HG03097 (cell line): Measurements from ENCODE around the gene SHKBP1.
A peak's percentile ranks its signal among the peaks of the same experiment; 100 is the strongest.
"Not testable (repeated sequence)": the region's sequence is repeated elsewhere in the genome, so short reads cannot be mapped to it uniquely, and the experiment has no call there.

Experiments used
- ATAC-seq: cut with Tn5 transposase; IDR thresholded peaks from one replicate; pipeline ENCODE4 v1.9.1; 2021; ENCODE audit not compliant: unreplicated experiment, low FRiP score

SHKBP1 gene

GRCh38 chr19:40555978-40556689 lies 20.5 kb upstream of the SHKBP1 start:
- ATAC-seq, result no peak

GRCh38 chr19:40556953-40557530 lies 19.6 kb upstream of the SHKBP1 start:
- no peak for ATAC-seq

- ATAC-seq, result no peak
Measured at GRCh38 chr19:40559394-40559793, 17.3 kb upstream of the SHKBP1 start.

- ATAC-seq, result no peak
Measured at GRCh38 chr19:40560092-40560507, 16.6 kb upstream of the SHKBP1 start.

GRCh38 chr19:40561947-40562346 lies 14.7 kb upstream of the SHKBP1 start:
- ATAC-seq, result no peak

- not testable (repeated sequence) for ATAC-seq
Measured at GRCh38 chr19:40564535-40564934, 12.1 kb upstream of the SHKBP1 start.

- ATAC-seq, result no peak
Measured at GRCh38 chr19:40565355-40565754, 11.3 kb upstream of the SHKBP1 start.

- ATAC-seq, result no peak
Measured at GRCh38 chr19:40565910-40566495, 10.7 kb upstream of the SHKBP1 start.

- ATAC-seq, result no peak
Measured at GRCh38 chr19:40567040-40567749, 9.5 kb upstream of the SHKBP1 start.

GRCh38 chr19:40567750-40568494 lies 8.8 kb upstream of the SHKBP1 start:
- ATAC-seq, result no peak

GRCh38 chr19:40570313-40571004 lies 6.2 kb upstream of the SHKBP1 start:
- peak; percentile 83 for ATAC-seq

- no peak for ATAC-seq
Measured at GRCh38 chr19:40571005-40571318, 5.7 kb upstream of the SHKBP1 start.

- ATAC-seq, result no peak
Measured at GRCh38 chr19:40571831-40572495, 4.7 kb upstream of the SHKBP1 start.

GRCh38 chr19:40575326-40575725 lies 1.3 kb upstream of the SHKBP1 start:
- no peak for ATAC-seq

- ATAC-seq, result peak; percentile 5
Measured at GRCh38 chr19:40576151-40576584, 505 bp upstream of the SHKBP1 start.

- ATAC-seq, result no peak
Measured at GRCh38 chr19:40578442-40578908, 1.8 kb downstream of the SHKBP1 start.

- ATAC-seq, result no peak
Measured at GRCh38 chr19:40580619-40581018, 3.9 kb downstream of the SHKBP1 start.

GRCh38 chr19:40581531-40581930 lies 4.9 kb downstream of the SHKBP1 start:
- ATAC-seq, result no peak

- no peak for ATAC-seq
Measured at GRCh38 chr19:40582467-40582866, 5.8 kb downstream of the SHKBP1 start.

GRCh38 chr19:40583283-40583682 lies 6.6 kb downstream of the SHKBP1 start:
- ATAC-seq, result no peak
